IPS-NIHi7 (cell line): Measurements from ENCODE around the gene KCTD20.

Experiments used
- DNase-seq: peaks from one replicate; pipeline ENCODE4 v3.0.0; 2012; ENCODE audit warnings: mixed read lengths; ENCODE audit errors: extremely low spot score

KCTD20 gene

DNA sequence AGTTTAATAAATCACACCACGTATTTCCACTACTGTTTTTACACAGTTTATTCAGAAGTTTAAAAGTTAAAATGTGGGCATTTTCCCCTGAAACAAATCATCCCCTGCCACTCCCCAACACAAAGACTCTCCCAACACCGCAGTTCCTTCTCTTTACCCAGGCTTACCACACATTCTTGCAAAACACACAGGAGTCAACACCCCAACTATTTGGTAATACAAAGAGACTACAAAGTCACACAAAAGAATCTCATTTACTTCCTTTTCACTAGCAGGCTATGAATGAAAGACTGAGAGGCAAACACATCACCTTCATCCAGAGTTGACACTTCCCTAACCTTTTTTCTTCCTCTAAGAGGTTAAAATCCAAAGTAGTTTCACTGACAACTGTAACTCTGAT is 51.1 kb downstream of the KCTD20 start:
- DNase-seq: no peak

DNA sequence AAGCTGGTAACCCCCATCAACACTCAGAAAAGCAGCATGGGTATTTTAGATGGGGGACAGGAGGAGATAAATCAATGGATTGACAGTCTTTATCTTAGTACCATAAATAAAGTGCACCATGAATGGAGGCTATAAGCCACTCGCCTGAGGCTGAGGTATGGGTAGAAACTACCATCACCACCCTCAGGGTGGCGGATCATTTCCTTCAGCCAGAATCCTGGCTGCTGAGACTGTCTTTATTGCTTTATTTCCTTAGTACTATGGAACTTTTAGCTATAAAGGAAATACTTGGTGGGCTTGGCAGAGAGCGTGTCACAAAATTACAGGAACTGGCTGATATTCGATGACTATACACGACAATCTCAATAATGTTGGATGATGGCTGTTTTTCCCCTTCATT is 52.3 kb downstream of the KCTD20 start:
- no peak for DNase-seq

DNA sequence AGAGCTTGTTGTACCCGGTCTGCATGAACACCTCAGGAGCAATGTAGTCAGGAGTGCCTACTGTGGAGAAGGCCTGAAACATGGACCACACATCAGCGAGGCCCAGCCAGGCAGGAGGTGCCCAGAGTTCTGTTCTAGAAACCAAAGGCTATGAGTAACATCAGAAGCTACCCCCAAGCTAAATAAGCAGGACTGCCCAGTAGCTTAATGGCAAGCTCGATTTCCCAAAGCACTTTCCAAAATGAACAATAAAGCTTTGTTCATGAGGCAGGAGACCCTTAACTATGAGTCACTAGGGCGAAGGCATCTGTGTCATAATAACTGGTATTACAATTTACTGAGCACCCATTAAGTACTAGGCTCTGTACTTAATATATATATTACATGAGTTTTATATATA is 57.1 kb downstream of the KCTD20 start:
- DNase-seq: no peak

DNA sequence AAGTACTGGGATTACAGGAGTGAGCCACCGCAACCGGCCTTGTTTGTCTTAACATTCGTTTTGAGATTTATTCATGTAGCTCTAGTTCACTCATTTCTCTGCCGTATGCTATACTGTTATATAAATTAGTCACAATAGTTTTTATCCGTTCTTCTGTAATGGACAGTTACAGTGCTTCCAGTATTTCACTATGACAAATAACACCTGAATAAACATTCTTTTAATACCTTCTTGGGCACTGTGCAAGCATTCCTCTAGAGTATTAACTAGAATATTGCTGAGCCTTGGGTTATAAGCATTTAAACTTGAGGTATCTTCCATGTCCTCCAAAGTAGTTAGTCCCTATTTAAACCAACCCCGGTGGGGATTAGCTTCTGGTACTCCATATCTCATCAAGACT is 58.9 kb downstream of the KCTD20 start:
- no peak for DNase-seq

DNA sequence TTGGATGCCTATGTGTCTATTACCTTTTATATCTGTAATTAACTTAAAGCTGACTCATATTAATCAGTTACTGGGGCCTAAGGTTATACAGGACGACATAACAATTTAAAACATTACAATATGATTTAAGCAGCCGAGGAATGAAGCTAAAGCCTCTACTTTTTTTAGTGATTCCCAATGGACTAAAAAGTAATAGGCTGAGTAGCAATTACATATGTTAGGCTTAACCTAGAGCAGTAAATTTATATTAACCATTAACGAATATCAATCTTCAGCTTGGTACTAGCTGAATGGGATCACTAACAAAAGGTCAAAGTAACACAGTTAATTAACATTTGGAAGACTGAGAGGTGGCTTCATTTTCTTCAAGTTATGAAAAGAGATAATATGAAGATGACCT is 61.4 kb downstream of the KCTD20 start:
- DNase-seq: no peak

DNA sequence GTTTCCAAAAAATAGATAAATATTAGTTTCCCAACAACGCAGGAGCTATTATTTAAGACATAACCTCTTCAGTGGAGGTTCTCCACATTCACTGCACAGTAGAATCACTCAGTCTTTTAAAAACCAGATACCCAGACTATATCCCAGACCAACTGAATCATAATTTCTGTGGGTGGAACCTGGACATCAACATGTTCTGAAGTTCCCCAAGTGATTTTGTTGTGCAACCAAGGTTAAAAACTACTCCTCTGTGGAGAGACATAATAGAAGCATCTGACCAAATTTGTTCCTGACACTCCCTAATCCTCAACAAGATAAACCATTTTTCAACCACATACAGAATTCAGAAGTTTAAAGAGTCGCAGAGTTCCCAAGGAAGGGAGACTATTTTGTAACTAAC is 62.2 kb downstream of the KCTD20 start:
- DNase-seq: no peak

DNA sequence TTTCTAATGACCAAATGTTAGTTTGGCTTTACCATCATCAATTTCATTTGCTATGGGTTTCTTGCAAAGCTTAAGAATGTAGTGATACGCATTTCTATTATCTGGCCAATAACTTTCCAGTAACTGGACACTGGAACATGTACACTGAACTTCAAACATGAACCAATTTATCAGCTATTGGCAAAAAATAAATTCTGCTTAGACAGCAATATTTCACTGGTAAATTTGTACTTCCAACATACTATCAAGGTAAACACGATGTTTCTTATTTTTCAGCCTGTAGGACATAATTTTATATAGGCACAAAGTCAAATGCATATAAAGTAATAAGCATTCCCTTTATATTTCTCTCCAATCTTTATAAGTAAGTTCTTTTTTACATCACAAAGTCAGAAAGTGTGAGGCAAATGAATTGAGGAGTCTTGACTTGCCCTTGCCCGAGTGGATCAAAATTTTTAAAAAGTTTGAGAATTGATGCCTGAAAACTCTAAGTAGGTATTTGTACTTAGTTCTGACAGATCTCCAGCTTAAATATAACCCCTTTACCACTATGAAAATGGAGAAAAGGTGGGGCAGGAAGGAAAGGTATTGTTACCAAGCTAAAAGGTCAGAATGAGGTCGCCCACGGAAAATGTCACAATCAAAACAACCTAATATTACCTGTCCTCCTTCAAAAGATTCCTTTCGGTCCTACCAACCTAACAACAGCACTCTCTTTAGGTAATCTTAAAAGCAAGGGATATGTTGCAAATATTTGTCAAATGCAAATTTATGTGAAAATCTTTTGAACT is 63.1 kb downstream of the KCTD20 start:
- DNase-seq: no peak

DNA sequence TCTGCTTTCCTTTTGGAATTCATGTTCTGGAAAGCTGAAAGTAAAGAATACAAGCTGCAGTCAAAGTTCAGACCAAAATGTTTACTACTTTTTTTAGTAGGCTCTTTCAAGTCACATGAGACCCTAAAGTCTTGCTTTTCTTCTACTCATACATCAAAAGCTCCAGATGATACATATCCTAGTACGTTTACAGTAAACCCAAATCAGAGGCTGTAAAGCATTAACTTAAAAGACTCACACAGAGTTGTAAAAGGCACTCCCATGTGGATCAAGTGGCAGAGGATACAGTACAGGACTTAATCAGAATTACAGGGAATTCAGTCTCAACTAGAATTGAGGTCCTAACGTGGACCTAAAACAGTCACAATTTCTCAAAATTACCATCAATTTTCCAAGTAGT is 63.8 kb downstream of the KCTD20 start:
- DNase-seq: no peak

DNA sequence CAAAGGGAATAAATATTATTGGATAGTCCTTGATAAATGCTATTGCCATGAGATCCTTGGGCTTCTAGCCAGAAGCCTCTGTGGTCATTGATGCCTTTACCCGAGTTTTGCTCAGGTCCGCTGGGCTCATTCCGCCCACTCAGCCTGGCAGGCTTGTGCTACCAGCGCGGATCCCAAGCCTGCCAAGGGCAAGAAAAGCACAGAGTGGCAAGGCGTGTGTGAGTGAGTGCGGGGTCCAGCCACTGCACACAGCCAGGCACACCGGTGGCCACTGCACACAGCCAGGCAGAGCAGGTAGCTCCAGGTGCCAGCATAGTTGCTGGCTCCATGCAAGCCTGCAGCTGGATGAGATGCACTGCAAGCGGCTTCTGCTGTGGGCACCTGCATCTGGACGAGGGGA is 65.7 kb downstream of the KCTD20 start:
- DNase-seq: no peak

DNA sequence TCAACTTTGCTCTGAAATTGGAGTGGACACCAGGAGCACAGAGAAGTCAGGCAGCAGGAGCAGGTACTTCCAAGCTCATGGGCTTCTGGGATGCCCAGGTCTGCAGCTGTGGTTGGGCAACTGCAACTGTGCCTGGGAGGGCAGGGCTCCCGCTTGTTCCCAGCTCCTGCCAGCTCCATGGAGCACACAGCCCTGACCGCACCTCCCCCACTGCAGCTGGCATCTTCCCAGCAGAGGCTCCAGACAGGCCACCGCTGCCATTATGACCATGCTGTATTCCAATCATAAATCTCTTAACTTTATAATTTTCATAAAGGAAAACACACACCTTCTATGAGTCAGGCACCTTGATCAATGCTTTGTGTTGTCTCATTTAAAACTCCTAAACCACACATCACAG is 67.6 kb downstream of the KCTD20 start:
- no peak for DNase-seq

DNA sequence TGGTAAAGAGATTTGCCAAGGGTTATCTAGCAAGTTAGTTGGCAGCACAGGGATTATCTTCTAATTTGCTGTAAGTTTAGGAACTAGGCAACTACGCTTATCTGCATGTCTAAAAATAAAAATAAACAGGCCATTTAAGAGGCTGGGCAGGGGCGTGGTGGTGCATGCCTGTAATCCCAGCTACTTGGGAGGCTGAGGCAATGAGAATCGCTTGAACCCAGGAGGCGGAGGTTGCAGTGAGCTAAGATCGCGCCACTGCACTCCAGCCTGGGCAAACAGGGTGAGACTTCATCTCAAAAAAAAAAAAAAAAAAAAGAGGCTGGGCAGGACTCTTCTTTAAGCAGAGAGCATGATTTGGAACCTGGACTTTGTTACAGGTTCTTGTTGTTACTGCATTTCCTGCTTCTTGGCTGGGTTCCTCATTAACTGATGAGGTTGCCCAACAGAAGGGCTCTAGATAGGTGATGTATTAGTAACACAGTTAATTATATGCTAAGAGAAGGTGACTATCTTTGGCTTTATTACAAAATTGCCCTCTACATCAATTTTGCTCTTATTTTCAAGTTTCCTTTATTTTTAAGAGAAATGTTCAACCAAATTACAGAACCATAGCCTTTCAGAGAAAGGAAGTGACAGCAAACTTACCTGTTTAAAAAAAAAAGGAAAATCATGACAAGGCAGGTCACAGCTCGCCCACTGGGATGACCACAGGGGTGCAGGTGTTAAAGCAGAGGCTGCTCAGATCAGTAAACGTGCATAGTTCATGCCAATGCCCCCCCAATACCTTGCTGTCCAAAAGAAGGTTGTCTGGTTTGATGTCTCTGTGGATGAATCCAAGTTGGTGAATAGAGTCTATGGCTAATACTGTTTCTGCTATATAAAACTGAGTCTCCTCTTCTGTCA is 72.0 kb downstream of the KCTD20 start:
- no peak for DNase-seq

DNA sequence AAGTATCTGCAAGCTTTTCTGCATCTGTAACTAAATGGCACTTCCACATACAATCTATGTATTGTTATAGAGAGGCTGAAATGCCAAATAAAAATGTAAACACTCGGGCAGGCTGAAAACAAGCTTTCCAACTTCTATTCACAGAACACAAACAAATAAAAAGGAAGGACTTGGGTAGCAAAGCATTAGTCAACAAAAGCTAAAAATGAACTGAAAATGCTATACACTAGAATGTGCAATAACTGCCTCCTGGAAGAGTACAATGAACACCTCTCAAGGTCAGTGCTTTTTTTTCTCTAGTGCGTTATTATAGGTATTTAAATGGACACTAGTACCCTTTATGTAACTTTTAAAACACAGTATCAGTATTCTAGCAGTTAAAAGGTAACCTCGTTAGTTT is 73.0 kb downstream of the KCTD20 start:
- DNase-seq: no peak

DNA sequence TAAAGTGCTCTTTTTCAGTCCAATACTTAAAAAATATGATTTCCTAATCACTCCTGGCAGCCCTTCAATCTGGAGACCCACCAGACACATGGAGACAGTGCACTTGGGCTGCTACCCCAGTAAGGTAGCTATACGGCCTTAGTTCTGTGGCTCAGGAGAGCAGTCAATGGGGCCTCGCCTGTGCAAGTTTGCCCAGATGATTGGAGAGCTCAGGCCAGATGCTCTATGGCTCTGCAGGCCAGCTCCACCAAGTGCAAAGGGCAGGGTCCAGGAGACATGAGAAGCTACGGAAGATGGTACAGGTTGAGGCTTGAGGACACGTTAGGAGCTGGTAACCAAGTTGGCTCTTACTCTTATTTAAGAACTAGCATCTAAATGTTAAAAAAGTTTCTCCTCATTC is 73.8 kb downstream of the KCTD20 start:
- DNase-seq: no peak

DNA sequence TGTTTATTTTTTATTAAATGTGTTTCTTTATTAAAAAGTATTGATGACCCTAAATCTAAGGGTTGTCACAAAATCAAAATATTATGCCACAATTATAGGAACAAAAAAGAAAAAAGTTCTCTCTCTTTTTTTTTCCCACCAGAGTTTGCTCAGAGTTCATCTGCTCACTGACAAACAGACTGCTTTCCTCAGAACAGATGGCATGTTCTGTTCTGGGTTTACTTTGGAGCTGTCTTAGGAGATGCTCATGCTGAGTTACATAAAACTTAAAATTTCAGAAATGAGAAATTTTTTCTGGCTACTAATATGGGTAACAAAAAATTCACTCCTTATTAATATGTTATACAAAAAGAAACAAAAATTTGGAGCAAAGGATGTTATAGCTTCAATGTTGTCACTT is 74.2 kb downstream of the KCTD20 start:
- no peak for DNase-seq

DNA sequence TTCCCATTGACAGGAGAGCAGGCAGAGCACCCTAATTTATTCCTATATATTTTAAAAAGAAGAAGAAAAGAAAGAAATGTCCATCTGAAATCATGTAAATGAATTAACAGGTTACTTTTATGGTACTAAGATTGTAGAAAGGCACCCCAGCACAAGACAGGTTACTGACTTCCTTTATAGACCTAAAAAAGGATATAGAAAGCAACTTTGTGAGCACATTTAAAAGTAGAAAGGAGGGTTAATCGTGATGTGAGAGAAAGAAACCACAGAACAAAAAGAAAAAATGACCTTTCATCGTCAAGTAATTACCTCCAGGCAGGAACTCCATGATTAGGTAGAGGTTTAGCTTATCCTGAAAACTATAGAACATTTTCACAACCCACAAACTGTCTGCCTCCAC is 74.6 kb downstream of the KCTD20 start:
- no peak for DNase-seq

DNA sequence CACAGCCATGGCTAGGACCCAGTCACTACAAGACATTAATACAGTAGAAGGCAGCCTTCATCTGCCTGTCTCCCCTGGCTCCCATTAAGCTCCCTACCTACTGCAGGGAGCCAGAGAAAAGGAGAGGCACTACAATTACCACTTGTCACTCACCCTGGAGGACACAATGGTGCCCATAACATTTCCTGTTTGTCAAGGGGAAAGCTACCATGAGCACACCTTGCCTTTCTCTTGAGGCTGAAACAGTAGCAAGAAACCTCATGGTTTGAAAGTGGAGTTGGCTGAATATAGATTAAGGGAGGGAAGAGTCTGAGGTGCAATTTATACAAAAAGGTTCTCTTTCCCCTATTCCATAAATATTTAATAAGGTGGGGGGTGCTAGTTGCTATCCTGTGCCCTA is 76.6 kb downstream of the KCTD20 start:
- DNase-seq: no peak

DNA sequence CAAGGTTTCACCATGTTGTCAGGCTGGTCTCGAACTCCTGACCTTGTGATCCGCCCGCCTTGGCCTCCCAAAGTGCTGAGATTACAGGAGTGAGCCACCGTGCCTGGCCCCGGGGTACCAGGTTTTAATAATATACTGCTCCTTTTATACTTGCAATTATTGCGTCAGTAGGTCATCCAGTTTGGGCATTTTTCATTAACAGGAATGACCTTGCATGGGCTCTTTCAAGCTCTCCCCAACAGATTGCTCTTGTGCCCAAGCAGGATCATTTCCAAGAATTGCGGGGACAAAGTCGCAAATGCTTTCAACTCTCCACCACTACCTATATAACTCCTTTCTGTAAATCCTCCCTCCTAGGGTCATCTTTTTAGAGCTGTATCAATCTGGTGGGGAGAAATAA is 80.7 kb downstream of the KCTD20 start:
- no peak for DNase-seq

DNA sequence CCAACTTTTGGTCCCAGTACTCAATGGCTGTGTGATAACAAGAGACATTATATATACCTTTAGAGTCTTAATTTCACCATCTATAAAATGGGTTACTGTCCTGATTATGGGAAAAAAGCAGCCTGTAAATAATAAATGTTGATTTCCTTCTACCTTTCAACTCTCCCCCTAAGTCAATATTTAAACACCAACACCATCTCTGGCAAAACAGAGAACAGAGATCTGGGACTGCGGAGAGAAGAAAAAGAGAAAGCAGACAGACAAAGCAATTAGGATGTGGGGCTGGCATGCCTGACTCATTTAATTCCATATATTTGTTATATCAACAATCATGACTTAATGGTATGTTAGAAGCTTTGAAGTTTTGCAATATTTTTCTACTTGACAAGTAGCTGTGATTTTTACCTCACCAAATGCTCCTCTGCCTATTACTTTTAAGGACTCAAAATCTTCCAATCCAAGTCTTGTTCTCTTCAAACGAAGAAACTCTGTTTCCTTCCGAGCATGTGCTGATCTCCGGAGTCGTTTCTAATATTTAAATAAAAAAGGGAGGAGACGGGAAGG is 81.2 kb downstream of the KCTD20 start:
- DNase-seq: no peak

DNA sequence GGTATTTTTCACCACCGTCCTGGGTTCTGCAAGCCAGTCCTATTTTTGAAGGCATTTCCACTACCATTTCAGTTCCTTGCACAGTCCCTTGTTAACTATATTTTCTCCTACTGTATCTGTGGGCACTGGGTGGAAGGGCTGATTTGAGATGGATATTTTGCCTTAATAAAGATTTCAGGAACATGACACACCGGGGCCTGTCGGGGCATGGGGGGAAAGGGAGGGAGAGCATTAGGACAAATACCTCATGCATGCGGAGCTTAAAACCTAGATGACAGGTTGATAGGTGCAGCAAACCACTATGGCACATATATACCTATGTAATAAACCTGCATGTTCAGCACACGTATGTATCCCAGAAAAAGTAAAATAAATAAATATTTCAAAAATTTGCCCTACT is 82.1 kb downstream of the KCTD20 start:
- DNase-seq: no peak

DNA sequence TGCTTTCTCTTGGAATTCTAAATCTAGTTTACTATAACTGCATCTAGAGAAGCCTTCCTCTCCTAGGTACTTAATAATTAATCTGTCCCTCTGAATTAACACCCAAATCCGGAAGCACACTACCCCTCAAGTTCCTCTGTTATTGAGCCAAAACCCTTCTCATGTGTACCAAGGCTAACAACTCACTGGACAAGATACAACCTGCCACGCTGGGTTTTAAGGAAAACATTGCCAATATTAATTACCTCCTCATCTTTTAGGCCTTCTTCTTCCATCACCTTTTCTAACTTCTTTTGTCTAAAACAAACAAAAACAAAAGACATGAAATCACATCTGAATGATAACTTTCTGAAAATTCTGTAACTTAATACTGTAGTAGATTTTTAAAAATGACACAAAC is 82.5 kb downstream of the KCTD20 start:
- DNase-seq: no peak

DNA sequence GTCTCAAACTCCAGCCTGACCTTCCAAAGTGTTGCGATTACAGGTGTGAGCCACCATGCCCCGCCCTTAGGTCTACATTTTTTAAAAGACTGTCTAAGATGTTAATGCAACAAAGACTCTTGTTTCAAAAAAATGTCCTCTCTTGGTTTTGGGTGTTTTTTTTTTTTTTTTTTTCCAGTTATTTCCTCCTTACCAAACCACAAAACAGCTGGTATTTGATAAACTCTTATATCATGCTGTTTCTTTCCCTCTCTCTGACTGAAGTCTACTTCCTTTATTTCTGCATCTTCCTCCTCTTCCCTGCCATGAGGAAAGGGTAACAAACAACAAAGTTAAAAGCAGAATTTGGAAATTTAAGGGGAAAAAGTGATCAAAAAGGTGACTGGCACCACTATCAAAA is 83.3 kb downstream of the KCTD20 start:
- no peak for DNase-seq

DNA sequence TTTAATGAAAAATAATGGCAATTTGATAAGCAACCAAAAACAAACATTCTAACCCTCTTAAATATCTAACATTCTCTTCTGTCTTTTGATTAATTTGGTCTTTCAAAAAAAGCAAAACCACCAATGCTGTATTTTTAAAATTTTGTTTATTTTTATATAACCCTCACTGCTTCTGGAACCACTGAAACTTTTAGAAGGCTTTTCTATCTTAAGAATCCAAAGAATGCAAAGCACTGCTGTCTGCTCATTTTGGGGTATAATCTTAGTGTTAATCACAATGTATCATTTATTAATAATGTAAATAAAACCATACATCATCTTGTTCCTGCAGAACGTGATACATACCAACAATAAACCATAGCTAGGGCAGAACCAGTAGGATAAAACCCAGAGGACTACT is 90.5 kb downstream of the KCTD20 start:
- DNase-seq: no peak
